ENCODE results near the gene PRLH.

GRCh38 chr2:237530472-237531433 is 35.6 kb upstream of the PRLH start:
- TF ChIP-seq CTCF (IDR thresholded peaks at IDR 0.05; ENCODE audit: insufficient read depth, low read length, poor library complexity, severe bottlenecking) = no peak
- no peak for TF ChIP-seq EZH2phosphoT487 (conservative IDR thresholded peaks at IDR 0.05; ENCODE audit: low read length)

Data from SU-DHL-6 (cell line).